NOMO-1 (cell line): ENCODE results near the gene MAML3.

Experiments used
- DNase-seq, 2 experiments: peaks; one replicate each; lab custom pipeline; 2025; ENCODE audit not compliant: unreplicated experiment in 2 of 2; lab: John Stamatoyannopoulos, UW

MAML3 gene

GRCh38 chr4:139942241-139942640 lies 211.7 kb downstream of the MAML3 start:
- DNase-seq: no peak

GRCh38 chr4:139940600-139940999 lies 213.4 kb downstream of the MAML3 start:
- no peak for DNase-seq

- DNase-seq: no peak
These were observed 215.6 kb downstream of the MAML3 start for GRCh38 chr4:139938414-139938813.

- no peak for DNase-seq
These were observed 218.1 kb downstream of the MAML3 start for GRCh38 chr4:139935911-139936310.

- no peak for DNase-seq
These were observed 219.2 kb downstream of the MAML3 start for GRCh38 chr4:139934708-139935195.

GRCh38 chr4:139934057-139934707 lies 219.8 kb downstream of the MAML3 start:
- no peak for DNase-seq

- no peak for DNase-seq
These were observed 220.4 kb downstream of the MAML3 start for GRCh38 chr4:139933541-139933940.

GRCh38 chr4:139933104-139933503 lies 220.9 kb downstream of the MAML3 start:
- DNase-seq: no peak

GRCh38 chr4:139924782-139925181 lies 229.2 kb downstream of the MAML3 start:
- DNase-seq: no peak

- no peak for DNase-seq
These were observed 231.5 kb downstream of the MAML3 start for GRCh38 chr4:139922406-139923024.

GRCh38 chr4:139921429-139922184 lies 232.4 kb downstream of the MAML3 start:
- DNase-seq: no peak

- no peak for DNase-seq
These were observed 233.4 kb downstream of the MAML3 start for GRCh38 chr4:139920486-139921002.

GRCh38 chr4:139919521-139919920 lies 234.5 kb downstream of the MAML3 start:
- no peak for DNase-seq

- DNase-seq: no peak
These were observed 235.0 kb downstream of the MAML3 start for GRCh38 chr4:139919004-139919403.

GRCh38 chr4:139918591-139918990 lies 235.4 kb downstream of the MAML3 start:
- no peak for DNase-seq

- DNase-seq: no peak
These were observed 236.1 kb downstream of the MAML3 start for GRCh38 chr4:139917896-139918295.

- no peak for DNase-seq
These were observed 237.9 kb downstream of the MAML3 start for GRCh38 chr4:139916041-139916440.

GRCh38 chr4:139915037-139915436 lies 238.9 kb downstream of the MAML3 start:
- DNase-seq: no peak

- no peak for DNase-seq
These were observed 239.9 kb downstream of the MAML3 start for GRCh38 chr4:139913995-139914598.

- no peak for DNase-seq
These were observed 240.5 kb downstream of the MAML3 start for GRCh38 chr4:139913398-139913990.

- no peak for DNase-seq
These were observed 241.5 kb downstream of the MAML3 start for GRCh38 chr4:139912445-139912844.
